Rectal smooth muscle tissue (tissue), 1 donor: ENCODE measurements around the gene IL15RA.

ENCODE experiments used
- H3K27ac ChIP-seq: one replicate; pipeline ENCODE4 v1.7.0; 2013; ENCODE audit warnings: low read depth, low read length, inconsistent platforms
- H3K27me3 ChIP-seq: one replicate; pipeline ENCODE4 v1.7.0; 2013; ENCODE audit warnings: low read length; ENCODE audit not compliant: control insufficient read depth, insufficient read depth
- H3K36me3 ChIP-seq: one replicate; pipeline ENCODE4 v1.7.0; 2013; ENCODE audit warnings: low read length; ENCODE audit not compliant: control insufficient read depth, insufficient read depth
- H3K4me1 ChIP-seq: one replicate; pipeline ENCODE4 v1.7.0; 2013; ENCODE audit warnings: low read length; ENCODE audit not compliant: control insufficient read depth, insufficient read depth
- H3K4me3 ChIP-seq: one replicate; pipeline ENCODE4 v1.7.0; 2013; ENCODE audit warnings: low read length
- H3K9ac ChIP-seq: one replicate; pipeline ENCODE4 v1.7.0; 2013; ENCODE audit warnings: low read length

IL15RA gene

GRCh38 chr10:5903563-5903962 is 73.8 kb downstream of the IL15RA start:
- no peak overlapping the region for H3K4me3 ChIP-seq
- H3K36me3 ChIP-seq: peaks cover 10% of the 10 kb centered on the region
- H3K4me1 ChIP-seq: no peaks in the 10 kb centered on the region
- no peak overlapping the region for H3K9ac ChIP-seq
- no peaks in the 10 kb centered on the region for H3K27me3 ChIP-seq
- H3K27ac ChIP-seq: no peak overlapping the region

- Histone ChIP-seq H3K9ac (no peak overlapping the region), H3K4me1 (no peaks in the 10 kb centered on the region), H3K4me3 (no peak overlapping the region), H3K36me3 (peaks cover 10% of the 10 kb centered on the region), H3K27me3 (no peaks in the 10 kb centered on the region), H3K27ac (no peak overlapping the region)
These were observed 74.7 kb downstream of the IL15RA start for GRCh38 chr10:5902511-5903274.
